Daoy (cell line): Measurements from ENCODE around the gene COMP. TPM values are rescaled to one million over a fixed set of nuclear protein-coding genes. Genes with fewer than 3 reads are reported as not detected.
A peak's percentile ranks its signal among the peaks of the same experiment; 100 is the strongest.

Source experiments
- DNase-seq: peaks from one replicate; pipeline ENCODE4 v3.0.0-alpha.2; 2015; ENCODE audit warnings: low read depth
- total RNA-seq: library from RNA; depleted of rRNA; stranded (reverse); fragments of >200 nt; shearing (Covaris generic); gene quantifications from 2 replicates; pipeline ENCODE4 v1.2.3, GENCODE V29; 2014

Gene COMP
- total RNA-seq, 1 experiment from 2014 or later = not detected

DNA sequence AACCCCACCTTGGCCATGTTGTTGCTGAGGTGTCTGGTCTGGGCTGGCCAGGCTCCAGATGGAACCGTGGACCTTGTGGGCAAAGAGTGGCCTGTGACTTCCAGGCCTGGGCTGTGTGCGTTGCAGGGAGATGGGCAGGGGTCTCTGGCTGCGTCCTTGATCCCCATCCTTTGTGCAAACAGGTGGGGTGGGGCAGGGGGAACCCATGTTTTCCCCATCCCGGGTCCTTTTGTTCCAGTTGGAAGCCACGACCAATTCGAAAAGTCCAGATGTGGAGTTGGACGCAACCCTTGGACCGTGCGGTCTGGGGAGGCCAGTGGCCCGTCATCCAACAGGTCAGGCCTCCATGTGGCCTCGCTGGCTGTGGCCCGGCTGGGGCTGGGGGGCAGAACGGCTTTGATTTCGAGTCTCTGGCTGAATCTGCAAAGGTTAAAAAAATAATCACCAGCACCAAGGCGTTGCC is 13.1 kb upstream of the COMP start:
- no peak for DNase-seq

DNA sequence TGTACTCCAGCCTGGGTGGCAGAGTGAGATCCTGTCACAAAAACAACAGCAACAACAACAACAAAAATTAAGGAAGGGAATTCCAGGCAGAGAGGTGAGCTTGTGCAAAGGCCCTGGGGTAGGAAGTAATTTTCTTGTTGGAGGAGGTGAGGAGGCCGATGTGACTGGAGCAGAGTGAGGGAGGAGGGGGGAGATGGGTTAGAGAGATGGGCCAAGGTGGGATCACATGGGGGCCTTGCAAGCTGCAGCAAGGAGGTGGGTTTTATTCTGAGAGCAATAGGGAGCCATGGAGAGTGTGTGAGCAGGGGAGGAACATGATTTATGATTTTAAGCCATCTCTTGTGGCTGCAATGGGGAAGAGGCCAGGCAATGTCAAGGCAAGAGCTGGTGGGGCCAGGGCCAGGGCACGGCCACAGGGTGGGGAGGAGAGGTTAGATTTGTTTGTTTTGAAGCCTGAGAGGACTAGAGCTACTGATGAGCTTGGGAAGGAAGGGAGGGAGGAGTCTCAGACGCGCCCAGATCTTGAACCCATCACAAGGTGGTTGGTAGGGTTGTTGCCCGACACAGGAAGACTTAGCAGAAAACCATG is 12.5 kb upstream of the COMP start:
- DNase-seq = no peak

DNA sequence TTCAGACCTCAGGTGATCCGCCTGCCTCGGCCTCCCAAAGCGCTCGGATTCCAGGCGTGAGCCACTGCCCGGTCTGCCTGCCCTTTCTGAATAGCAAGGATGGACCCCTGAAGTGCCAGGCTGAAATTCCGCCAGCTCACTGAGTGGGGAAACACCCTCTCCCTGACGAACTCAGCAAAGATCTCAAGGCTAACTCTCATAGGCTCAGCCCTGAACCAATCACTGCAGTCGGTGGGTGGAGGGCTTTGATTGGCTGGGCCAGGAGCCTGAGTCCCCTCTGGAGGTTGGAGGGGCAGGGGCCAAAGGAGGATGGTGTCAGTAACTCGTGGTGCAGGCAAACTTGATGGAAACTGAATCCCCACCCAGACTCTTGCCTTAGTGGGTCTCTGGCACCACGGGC is 11.2 kb upstream of the COMP start:
- DNase-seq = no peak

DNA sequence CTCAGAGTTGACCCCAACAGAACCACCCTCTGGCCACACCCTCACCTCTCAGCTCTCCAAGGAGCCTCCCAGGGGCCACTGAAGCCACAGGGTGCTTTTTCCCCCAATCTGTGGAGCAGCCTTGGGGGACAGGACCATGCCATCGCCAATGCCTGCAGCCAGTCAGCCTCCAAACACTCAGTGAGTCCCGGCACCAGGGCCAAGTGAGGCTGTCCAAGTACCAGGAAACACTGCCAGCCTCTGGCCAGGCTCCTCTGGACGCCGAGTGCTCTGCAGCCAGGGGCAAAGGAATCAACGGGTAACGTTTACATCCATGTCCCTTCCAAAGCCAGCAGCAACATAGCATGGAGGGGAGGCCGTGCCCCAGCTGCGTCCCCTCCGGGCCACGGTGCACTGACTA is 9.5 kb upstream of the COMP start:
- DNase-seq = no peak

DNA sequence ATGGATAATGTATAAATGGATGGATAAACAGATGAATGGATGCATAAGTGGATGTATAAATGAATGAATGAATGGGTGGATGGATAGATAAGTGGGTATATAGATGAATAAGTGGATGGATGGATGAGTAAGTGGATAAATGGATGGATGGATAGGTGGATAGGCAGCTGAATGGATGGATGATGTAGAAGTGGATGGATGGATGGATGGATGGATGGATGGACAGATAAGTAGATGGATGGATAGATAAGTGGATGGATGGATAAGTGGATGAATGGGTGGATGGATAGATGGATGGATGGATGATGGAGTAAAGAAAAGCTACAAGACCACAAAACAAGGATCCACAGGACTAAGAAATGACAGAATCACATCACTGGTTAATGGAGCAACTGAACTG is 9.0 kb upstream of the COMP start:
- DNase-seq = no peak

DNA sequence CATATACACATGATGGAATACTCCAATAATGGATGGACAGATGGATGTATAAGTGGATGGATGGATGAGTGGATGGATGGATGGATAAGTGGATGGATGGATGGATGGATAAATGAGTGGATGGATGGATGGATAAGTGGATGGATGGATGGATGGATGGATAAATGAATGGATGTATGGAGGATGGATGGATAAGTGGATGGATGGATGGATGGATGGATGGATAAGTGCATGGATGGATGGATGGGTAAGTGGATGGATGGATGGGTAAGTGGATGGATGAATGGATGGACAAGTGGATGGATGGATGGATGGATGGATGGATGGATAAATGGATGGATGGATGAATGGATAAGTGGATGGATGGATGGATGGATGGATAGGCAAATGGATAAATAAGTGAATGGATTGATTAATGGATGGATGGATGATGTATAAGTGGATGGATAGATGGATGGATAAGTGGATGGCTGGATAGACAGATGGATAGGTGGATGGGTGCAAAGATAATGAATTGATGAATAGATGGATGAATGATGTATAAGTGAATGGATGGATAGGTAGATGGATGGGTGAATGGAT is 8.4 kb upstream of the COMP start:
- no peak for DNase-seq

DNA sequence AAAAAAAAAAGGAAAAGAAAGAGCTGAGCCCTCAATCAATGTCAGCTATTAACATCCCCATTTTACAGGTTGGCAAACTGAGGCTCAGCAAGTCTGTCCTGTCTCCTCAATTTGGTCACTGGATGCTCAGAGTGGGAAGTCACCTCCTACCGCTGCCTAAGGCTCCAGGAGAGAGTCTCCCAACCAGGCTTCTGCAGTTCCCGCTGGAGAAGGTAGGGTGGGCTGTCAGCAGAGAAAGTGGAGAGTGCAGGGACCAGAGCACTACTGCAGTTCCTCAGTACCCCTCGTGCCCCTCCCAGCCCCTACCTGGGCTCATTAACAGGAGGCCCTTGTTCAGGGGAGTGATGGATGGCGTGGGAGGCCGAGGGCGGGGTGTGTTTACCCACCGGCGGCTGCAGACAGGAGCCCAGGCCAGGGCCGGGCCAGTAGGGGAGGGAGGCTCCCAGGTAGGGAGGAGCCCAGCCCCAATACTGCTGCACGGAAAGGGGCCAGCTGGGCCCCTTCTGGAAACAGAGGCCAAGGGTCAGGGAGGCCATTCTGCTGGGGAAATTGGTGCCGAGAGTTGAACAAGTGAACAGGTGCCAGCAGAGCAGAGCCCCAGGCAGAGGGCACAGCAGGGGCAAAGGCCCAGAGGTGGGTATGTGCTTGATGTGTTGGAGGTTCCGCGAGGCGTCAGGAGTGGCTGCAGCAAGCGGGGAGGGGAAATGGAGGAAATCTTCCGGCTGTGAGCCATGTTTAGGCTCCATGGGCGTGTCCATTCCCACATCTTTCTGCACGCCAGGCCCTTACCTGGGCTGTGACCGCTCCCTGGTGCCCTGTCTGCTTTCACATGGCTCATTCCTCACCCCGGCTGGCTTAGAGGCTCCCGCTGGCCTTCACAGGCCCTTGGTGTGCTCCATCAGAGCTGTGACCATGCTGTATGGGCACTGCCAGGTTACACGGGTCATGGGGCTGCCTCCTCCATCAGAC is 7.6 kb upstream of the COMP start:
- no peak for DNase-seq

DNA sequence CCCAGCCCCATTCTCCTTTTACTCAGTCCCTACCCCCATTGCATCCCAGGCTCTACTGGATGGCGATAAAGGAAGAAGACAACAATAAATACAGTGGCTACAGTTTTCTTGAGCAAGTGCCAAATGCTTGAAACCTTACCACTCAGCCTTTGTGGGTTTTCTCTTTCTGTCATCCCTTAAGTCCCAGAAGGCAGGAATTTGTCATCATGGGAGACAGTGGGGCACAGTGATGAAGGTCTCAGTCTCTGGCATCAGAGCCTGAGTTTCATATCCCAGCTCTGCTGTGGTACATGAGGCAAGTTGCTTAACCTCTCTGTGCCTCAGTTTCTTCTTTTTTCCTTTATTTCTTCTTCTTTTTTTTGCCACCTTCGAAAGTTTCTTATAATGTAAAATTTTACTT is 5.1 kb upstream of the COMP start:
- DNase-seq = no peak

DNA sequence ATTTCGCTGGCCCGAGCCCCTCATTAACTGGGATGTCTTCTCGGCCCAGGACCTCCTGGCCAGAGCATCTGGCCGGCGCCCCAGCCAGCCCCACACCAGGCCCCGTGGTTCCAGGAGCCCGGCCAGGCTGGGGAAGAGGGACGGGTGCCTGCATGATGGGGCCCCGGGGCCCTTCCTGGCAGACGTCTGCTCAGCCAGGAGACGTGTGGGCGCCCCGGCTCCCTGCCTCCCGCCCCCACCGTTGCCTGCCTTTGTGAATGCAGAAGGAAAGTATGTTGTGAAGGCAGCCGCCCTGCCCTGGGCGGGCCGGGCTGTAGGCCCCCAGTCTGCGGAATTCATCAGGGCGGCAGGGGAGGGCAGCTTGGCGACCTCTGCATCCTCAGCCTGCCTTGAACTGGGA is 4.4 kb upstream of the COMP start:
- no peak for DNase-seq

DNA sequence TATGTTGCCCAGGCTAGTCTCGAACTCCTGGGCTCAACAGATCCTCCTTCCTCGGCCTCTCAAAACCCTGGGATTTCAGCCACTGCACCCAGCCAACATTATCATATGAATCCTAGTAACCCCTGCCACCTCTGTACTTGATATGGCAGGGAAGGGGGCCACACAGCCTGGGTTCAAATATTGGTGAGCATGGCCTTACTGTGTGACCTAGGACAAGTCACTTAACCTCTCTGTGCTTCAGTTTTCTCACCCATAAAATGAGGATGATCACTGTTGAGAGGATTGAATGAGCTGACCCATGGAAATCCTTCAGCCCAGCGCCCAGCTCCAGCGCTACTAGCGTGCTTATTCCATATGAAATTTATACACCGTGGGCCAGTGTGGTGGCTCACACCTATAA is 3.6 kb upstream of the COMP start:
- no peak for DNase-seq

DNA sequence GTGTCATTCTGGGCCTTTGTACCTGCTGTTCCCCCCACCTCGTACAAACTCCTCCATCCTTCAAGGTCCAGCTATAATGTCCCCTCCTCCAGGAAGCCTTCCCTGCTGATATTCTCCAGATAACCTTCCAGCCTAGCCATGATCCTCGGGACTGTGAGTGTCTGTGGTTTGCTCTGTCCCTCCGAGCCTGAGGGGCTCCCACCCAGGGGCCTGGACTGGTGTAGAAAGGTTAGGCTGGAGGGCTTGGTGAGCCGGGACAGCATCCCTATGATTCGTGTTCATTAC is 2.9 kb upstream of the COMP start:
- no peak for DNase-seq

DNA sequence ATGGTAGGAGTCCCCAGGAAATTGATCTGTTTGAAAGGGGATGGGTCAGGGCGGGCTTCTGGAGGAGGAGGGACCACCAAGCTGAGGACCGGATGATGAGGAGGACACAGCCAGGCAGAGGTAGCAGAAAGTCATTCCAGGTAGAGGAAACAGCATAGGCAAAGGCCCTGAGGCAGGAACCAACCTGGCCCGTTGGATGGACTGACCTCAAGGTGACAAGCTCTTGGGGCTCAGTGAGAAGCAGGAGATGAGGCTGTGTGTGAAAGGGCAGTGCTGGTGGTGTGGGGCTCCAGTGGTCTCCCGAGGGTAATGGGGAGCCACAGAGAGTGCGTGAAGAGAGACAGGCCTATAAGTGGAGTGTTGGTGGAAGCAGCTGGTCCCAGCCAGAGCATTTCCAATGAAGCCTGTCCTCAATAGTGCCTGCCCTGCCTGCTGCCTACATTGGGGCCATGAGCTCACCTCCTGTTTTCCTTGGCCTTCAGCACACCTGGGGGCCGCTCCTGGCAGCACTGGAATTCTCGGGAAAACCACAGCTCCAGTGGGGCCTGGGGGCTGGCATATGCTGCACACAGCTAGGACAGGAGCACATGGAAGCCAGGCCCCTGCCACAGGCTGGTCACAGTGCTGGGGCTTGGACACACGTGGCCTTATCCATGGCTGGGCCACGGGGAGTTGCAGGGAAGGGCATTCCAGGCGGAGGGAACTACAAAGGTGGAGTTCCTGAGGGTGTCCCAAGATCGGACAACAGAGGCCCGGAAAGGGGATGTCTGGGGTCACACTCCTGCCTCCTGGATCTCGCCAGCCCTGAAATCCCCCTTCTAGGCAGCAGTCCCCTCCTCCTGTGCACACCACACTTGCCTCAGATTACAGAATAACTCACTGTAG is 2.3 kb upstream of the COMP start:
- DNase-seq = no peak

DNA sequence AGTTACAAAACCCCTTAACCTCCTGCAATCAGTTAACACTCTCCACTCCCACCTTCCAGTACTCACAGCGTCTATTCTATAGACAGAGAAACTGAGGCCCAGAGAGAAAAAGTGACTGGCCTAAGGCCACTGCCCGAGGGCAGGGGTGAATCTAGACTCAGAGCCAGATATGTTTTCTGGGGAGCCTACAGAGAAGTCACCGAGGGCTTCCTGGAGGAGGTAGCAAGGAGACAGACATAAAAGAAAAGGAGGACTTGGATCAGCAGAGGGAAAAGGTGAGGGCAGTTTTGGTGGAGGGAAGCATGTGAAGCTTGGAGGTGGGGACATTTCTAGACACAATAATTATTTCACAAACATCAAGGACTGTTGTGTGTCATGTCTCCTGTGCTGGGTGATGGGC is 1.6 kb upstream of the COMP start:
- no peak for DNase-seq

DNA sequence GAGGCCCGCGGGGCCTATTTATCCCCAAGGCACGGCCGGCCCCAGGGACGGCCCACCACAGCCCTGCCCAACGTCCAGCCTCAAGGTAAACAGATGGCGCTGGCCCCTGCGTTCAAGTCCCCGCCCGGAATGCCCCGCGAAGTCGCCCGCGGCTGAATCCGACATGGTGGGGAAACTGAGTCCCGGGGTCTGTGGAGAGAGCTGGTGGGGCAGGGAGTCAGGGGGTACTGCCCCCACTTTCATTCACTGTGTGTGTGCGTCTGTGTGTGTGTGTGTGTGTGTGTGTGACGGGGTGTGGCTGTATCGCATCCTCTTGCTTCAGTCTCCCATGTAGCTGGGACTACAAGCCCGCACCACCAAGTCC is 192 bp upstream of the COMP start:
- no peak for DNase-seq

DNA sequence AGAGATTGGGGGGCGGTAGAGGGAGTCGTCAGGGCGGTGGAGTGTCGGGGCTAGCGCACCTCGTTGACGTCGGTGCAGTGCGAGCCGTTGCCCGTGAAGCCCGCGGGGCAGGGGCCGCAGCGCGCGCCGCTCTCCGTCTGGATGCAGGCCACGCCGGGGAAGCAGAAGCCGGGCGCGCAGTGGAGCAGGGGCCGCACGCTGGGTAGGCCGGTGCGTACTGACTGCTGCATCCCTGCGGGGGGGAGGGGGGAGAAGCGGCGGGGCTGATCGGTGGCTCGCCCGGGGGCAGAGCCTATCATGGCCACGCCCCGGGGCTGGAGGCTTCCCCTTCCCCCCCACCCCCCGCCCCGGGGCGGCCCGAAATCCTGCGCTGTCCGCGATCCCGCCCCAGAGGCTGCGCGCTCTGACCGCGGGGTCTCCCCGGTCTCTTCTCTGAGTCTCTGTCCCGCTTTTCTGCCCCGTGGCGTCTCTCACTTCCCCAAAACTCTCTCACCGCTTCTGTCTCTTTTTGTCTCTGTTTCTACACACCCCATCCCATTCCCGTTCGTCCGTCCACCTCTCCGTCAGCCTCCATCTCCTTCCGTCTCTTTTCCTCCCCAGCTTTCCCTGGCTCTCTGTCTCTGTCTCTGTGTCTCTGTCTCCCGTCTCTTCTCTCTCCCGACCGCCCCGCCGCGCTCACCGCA is 1.1 kb downstream of the COMP start:
- DNase-seq = peak; percentile 58

DNA sequence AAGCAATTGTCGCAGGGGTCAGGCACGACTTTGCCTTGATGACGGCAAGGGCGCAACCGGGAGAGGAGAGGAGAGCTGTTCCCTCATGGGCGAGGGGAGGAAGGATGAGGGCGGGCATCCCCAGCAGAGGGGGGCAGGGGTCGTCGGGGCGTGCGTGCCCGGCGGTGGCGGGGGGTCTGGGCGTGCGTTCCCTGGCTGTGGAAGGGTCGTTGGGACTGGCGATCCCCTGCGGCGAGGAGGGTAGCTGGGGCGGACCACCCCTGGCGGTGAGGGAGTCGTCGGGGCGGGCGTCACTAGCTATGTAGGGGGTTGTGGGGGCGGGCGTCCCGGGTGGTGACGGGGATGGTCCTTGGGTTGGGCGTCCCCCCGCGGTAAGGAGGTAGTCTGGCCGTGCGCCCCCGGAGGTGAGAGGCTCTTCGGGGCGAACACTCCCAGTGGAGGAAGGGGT is 1.7 kb downstream of the COMP start:
- no peak for DNase-seq

DNA sequence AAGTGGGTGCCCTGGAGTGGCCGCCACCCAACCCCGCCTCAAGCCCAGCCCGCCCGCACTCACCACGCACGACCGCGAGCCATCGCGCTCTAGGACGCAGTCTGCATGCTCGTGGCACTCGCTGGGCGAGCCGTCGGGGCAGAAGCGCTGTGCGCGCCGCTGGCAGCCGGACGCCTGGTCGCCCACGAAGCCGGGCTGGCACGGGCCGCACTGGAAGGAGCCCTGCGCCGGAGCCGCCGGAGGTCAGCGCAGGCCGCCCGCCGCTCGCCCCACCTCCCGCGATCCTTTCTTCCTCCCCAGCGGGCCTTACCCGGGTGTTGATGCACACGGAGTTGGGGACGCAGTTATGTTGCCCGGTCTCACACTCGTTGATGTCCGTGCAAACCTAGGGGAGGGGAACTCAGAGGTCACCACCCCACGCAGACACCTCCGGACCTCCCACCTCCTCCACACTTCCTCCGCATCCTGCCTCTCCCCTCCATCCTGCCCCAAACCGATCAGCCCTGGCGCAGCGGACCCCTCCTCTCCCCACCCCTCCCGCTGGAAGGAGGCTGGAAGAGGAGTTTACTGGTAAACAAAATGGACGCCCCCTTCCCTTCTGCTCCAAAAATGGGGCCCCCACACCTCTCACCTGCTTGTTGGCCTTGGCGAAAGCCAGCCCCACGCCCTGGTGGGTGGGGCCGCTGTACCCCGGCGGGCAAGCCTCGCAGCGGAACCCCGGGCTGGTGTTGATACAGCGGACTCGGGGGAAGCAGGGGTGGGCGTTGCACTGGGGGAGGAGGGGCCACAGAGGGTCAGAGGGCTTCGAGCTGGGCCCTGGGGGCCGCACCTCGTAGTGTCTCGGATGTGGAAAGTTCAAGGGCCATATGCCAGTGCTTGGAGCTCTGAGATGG is 2.3 kb downstream of the COMP start:
- peak; percentile 2 for DNase-seq

DNA sequence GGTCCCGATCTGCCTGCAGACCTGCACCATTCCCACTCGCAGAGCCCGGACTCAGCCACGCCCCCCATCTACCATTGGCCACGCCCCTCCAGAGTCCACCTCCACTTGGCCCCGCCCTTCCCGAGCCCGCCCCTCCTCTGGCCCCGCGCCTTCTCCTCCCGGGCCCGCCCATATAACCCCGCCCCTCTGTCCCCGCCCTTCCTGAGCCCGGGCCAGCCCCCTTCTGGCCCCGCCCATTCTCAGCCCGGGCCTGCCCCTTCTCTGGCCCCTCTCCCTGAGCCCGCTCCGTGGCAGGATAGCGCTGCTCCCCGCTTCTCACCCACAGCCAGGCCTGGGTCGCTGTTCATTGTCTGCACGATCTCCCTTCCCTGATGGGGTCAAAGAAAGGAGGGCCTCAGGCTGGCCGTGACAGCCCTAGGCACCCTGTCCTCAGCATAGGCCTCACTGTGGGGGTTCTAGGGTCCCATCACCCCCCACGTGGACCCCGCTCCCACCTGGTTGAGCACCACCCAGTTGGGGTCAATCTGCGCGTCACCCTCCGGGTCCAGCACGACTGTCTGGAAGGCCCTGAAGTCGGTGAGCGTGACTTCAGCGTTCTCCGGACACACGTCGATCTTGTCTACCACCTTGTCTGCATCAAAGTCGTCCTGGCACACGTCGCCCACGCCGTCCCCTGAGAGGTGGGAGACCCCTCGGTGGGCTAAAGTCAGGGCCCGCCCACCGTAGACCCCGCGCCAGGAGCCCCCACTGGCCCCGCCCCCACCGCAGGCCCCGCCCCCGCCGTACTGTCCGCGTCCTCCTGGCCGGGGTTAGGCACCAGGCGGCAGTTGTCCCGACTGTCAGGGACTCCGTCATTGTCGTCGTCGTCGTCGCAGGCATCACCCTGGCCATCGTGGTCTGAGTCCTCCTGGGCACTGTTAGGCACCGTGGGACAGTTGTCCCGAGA is 5.7 kb downstream of the COMP start:
- peak; percentile 89 for DNase-seq

DNA sequence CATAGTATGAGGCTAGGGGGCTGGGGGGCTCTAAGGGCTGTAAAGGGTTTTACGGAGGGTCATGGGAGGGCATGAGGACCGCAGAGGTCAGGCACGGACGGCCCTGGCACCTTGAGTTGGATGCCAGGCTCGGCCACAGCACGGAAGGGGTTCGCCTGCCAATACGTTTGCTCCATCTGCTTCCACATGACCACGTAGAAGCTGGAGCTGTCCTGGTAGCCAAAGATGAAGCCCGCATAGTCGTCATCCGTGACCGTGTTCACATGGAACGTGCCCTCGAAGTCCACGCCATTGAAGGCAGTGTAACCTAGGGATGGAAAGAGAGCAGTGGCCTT is 6.4 kb downstream of the COMP start:
- no peak for DNase-seq
